IPS-NIHi7 (cell line): ENCODE measurements around the gene PDZD2.

Source experiments
- DNase-seq: peaks from one replicate; pipeline ENCODE4 v3.0.0; 2012; ENCODE audit warnings: mixed read lengths; ENCODE audit errors: extremely low spot score

PDZD2 gene

DNA sequence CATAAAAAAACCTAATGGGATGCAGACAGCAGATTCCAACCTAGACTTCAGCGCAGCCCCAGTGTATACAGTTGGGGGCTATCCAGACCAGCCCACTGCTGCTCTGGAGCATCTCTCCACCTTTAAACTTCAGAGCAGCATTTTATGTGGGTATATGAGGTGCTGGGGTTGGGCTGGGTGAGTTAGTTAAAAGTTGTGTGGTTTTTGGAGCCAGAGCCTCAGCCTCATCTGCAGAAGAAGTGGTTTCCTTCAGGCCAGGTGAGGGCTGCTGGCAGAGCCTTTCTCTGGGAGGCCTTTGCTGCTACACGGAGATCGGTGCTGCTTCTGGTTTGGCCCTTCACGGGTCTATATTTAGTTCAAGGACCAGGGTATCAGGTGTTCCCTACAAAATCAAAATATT is 228.3 kb downstream of the PDZD2 start:
- DNase-seq, result no peak

DNA sequence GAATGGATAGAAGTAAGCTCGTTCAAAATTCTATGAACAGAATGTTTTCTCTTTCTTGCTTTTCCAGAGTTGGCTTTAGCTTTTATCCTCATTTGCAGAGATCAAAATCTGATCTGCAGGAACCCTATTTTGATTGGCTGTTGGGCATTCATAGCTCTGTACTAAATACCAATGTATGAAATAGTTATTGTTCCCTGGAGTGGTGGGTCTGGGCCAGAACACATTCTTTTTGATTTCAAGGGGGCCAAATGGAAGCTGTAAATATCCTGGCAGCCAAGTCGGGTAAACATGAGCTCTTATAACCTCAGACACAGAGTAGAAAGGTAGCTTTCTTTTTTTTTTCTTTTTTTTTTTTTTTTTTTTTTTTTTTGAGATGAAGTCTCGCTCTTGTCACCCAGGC is 241.5 kb downstream of the PDZD2 start:
- no peak for DNase-seq

DNA sequence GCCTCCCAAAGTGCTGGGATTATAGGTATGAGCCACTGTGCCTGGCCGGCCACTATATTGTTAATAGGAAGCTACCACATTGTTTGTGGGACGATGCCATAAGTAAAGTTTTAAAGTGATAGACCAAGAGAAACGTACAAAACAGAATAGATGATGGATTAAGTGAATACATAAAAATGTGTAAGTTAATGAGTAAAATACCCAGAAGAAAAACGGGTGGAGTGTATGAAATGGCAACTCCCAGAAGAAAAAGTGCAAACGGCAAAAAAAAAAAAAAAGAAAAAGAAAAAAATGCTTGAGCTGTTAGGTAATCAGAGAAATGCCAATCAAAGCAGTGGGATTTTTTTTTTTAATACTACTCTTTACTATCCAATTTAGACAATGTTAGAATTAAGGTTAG is 246.0 kb downstream of the PDZD2 start:
- no peak for DNase-seq

GRCh38 chr5:31886206-31886605 is 247.3 kb downstream of the PDZD2 start:
- no peak for DNase-seq

- no peak for DNase-seq
Measured at GRCh38 chr5:31887556-31887955, 248.6 kb downstream of the PDZD2 start.

DNA sequence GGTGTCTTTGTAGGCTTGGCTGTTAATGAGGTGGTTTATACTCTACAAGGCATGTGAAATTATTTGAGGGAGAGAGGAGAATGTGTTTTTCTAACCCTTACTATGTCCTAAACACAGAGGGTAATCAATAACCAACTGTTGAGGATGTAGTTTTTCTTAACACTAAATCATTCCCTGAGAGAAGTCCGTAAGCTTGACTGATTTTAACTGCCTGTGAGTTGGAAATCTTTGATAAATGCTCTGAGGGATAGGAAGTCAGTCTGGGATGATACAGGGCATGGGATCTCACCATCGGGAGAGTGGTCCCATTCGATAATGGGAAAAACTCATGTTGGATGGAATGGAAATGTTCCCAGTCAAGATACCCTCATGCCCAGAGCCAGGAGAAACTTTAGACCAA is 249.6 kb downstream of the PDZD2 start:
- DNase-seq, result no peak

GRCh38 chr5:31889001-31889561 is 250.2 kb downstream of the PDZD2 start:
- peak; percentile 71 for DNase-seq

- no peak for DNase-seq
Measured at GRCh38 chr5:31890046-31890445, 251.1 kb downstream of the PDZD2 start.

DNA sequence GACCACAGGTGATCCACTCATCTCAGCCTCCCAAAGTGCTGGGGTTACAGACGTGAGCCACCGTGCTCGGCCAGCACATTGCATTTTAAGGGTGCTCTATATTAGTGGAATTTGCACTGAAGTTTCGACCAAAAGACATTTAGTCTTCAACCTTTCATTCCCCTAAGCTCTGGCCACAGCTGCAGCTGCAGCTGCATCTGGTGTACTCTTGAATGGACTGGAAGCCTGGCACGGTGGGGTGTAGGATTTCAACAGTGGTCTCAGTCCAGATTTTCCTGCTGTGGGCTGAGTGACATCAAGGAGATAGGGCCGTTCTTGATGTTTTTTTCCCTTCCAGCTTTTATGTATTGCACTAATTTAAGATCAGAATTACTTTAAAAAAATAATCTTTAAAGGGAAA is 255.2 kb downstream of the PDZD2 start:
- no peak for DNase-seq

- DNase-seq, result no peak
Measured at GRCh38 chr5:31895199-31895820, 256.4 kb downstream of the PDZD2 start.

DNA sequence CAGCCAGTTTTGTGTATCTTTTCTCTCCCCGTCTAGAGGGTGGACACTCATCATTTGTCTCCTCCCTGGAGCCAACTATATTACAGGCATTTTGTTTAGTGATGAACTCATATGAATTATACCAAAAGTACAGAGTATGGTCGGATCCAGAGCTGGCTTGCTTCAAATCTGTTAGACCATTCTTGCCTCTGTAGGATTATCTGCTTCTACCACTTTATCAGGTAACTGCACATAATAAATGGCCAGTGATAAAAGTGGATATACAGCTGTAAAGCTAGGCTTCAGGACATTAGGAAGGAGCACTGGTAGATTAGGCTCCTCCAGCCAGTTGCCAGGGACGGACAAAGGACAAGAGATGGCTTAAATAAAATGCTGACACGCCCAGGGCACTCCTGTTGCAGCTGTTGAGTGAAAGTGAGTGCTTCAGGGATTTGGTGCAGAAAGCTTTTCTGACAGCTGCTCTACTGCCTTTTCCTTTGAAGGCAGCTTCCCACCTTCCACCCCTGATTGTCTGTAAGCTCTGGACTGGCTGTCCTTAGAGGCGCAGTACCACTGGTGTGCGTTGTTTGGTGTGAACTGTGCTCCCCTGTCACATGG is 259.2 kb downstream of the PDZD2 start:
- DNase-seq, result no peak

GRCh38 chr5:31900296-31900865 is 261.4 kb downstream of the PDZD2 start:
- no peak for DNase-seq

DNA sequence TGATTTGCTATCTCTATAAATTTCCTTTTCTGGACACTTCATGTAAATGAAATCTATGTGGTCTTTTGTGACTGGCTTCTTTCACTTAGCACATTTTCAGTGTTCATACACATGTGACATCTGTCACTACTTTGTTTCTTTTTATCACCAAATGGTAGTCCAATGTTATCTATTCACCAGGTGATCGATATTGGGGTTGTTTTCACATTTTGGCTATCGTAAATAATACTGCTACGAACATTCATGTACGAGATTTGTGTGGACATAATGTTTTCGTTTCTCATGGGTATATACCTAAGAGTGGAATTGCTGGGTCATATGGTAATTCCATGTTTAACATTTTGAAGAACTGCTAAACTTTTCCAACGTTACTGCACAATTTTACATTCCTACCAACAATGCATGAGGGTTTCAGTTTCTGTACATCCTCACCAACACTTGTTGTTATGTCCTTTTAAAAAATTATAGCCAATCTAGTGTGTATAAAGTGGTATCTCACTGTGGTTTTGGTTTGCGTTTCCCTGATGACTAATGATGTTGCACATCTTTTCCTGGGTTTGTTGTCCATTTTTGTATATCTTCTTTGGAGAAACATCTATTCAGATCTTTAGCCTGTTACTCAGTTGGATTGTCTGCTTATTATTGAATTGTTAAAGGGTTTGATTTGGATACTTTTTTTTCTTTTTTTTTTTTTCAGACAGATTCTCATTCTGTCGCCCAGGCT is 263.0 kb downstream of the PDZD2 start:
- DNase-seq, result no peak

GRCh38 chr5:31908396-31908795 is 269.5 kb downstream of the PDZD2 start:
- no peak for DNase-seq

DNA sequence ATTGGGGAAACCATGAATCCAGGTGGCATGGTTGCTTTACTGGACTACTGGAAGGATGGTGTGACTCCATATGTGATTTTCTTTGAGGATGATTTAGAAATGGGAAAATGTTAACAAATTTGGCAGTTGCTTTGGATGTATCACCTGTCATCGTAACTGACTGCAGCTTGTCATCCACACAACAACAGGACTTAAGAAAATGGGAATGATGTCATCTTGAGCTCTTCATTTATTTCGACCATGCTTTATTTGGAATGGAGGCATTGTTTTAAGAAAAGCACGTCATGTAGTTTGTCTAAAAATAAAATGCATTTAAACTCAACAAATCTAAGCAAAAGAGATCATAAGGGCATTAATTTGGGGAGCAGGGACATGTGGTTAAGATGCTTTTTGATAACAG is 270.1 kb downstream of the PDZD2 start:
- DNase-seq, result no peak

DNA sequence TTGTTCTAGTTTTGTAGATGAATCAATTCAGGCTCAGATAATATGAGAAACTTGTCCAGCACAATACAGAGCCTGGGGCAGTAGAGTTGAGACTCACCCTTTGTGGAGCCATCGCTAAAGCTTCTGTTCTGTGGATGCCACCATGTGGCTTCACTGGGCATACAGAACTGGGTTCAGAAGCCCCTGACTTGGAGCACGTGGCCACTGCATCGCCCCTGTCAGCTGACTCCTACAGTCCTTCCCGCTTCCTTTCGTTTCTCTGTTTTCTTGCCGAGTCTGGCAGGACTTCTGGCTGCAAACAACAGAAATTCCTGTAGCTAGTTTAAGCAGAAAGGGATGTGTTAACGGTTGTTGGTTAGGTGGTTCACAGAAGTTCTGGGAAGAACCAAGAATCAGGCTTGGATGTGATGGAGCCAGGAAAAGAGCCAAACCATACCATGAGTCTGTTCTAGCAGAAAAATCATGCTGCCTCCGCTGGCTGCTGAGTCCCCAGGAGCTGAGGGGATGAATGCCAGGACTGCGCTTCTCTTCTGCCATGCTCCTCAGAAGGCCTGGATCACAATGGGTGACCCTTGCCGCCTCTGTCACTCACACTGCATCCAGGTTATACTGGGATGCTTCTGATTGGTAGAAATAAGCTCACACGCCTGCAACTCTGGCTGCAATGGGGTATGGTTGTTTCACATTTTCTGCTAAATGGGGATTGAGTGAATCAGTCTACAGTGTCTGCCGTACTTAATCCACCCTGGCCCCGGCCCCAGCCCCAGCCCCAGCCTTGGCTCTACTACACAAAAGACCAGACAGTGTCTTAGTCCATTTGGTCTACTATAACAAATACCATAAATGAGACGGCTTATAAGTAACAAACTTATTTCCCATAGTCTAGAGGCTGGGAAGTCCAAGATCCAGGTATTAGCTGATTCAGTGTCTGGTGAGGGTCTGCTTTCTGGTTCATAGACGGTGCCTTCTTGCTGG is 272.6 kb downstream of the PDZD2 start:
- no peak for DNase-seq

DNA sequence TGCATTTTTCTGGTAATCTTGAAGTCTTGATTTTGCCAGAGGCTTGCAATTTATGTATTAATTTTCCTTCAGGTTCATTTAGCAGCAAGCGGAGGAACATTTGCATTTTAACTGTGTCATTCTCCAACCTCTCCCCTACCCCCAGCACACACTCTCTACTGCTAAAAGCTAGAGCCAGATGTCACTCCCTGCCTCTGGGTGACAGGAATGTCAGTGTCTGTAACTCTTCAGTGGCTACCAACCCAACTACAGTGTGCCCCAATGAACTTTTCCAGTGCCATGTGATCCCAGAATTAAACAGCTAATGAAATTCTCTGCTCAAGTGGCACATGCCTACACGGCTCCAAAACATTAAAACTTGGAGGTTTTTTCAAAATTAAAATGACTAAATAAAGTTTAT is 274.9 kb downstream of the PDZD2 start:
- no peak for DNase-seq

DNA sequence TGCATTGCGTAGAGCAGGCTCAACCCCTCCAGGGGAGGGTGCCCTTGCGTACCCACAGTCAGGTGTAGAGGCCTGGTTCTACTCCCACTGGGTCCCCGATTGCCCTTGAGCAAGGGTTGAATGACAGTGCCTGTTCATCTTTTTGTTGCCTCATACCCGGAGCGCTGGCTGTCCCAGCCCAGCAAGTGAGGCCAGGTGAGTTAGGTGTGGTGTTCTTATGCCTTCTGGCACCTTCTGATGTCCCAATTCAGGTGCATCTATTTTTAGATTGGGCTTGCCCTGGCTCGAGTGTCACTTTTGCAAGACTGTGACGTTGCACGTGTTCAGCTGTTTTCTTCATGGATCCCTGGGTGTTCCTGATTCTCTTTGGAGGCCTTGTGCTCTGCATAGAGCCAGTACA is 277.4 kb downstream of the PDZD2 start:
- DNase-seq, result no peak

DNA sequence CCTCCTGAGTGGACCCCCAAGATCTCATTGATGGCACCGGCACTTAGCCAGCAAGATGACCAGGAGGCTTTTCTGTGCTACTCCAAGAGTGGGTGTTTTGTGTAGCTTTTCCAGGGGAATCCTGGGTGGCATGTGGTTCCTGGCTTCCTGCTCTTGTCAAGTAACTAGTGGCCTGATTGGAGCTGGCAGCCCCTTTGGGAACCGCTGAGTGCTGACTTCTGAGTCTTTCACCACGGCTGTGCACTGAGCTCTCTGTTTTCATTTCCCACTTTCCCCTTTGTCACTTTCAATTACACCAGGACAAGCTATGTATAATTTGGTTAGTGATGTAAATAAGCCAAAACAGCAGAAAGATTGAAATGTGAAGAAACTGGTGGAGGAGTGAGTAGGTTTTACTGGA is 279.8 kb downstream of the PDZD2 start:
- no peak for DNase-seq

DNA sequence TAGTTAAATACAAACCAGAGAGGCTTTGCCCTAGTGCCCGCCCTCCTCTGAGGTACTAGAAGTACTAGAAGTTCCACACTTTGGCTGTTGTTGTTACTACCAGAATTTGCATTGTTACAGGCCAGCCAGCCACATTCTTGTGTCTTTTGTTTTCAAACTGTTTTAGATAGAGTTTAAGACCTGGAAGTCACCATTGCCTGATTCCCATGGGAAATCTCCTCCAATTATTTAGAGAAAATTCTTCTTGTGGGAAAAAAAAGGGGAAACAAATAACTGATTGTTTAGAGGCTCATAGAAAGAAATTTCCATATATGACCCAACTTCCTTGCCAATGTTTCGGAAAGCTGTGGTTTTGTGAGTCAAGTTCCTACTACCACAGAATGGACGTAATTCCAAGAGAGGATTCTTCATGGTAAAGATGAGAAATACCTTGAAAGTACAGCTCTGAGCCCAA is 282.9 kb downstream of the PDZD2 start:
- DNase-seq, result no peak

- DNase-seq, result no peak
Measured at GRCh38 chr5:31924005-31924404, 285.1 kb downstream of the PDZD2 start.
